HEK293 (cell line): ENCODE measurements around the gene CMTM8.

ENCODE experiments used
- MZF1 ChIP-seq: fragments of 450-650 bp; formaldehyde crosslinking; IDR thresholded peaks from 2 replicates; pipeline ENCODE4 v1.5.1; 2017; ENCODE audit warnings: missing biosample characterization, missing genetic modification characterization, borderline replicate concordance
- SETDB1 ChIP-seq: IDR thresholded peaks from one replicate; pipeline ENCODE4 v1.6.1; 2017; ENCODE audit warnings: mild to moderate bottlenecking, low read length, moderate library complexity, mixed read lengths; ENCODE audit not compliant: insufficient read length
- ZFP3 ChIP-seq: fragments of 450-650 bp; formaldehyde crosslinking; IDR thresholded peaks from 2 replicates; pipeline ENCODE4 v1.5.1; 2016; ENCODE audit warnings: low read depth, missing biosample characterization, missing genetic modification characterization
- ZNF112 ChIP-seq: fragments of 450-650 bp; formaldehyde crosslinking; IDR thresholded peaks from 2 replicates; pipeline ENCODE4 v1.5.0; 2017; ENCODE audit warnings: missing biosample characterization, missing genetic modification characterization
- ZNF155 ChIP-seq: fragments of 450-650 bp; formaldehyde crosslinking; IDR thresholded peaks from 2 replicates; pipeline ENCODE4 v1.5.1; 2016; ENCODE audit warnings: missing biosample characterization, missing genetic modification characterization
- ZNF16 ChIP-seq: fragments of 450-650 bp; formaldehyde crosslinking; IDR thresholded peaks from 2 replicates; pipeline ENCODE4 v1.5.1; 2016; ENCODE audit warnings: low read depth, missing biosample characterization, missing genetic modification characterization
- ZNF24 ChIP-seq: fragments of 450-650 bp; formaldehyde crosslinking; IDR thresholded peaks from 2 replicates; pipeline ENCODE4 v1.5.1; 2016; ENCODE audit warnings: missing biosample characterization, missing genetic modification characterization
- ZNF335 ChIP-seq: fragments of 450-650 bp; formaldehyde crosslinking; conservative IDR thresholded peaks from 2 replicates; pipeline ENCODE4 v1.5.1; 2016; ENCODE audit warnings: missing biosample characterization, missing genetic modification characterization
- ZNF354C ChIP-seq: fragments of 450-650 bp; formaldehyde crosslinking; IDR thresholded peaks from 2 replicates; pipeline ENCODE4 v1.5.1; 2016; ENCODE audit warnings: missing biosample characterization, missing genetic modification characterization, low read depth, borderline replicate concordance
- ZNF521 ChIP-seq: fragments of 450-650 bp; formaldehyde crosslinking; IDR thresholded peaks from 2 replicates; pipeline ENCODE4 v1.5.1; 2017; ENCODE audit warnings: missing biosample characterization, mild to moderate bottlenecking, missing genetic modification characterization
- ZNF530 ChIP-seq: fragments of 450-650 bp; formaldehyde crosslinking; IDR thresholded peaks from 2 replicates; pipeline ENCODE4 v1.5.1; 2016; ENCODE audit warnings: low read depth, missing biosample characterization, missing genetic modification characterization
- ZNF571 ChIP-seq: fragments of 450-650 bp; formaldehyde crosslinking; IDR thresholded peaks from 2 replicates; pipeline ENCODE4 v1.5.0; 2017; ENCODE audit warnings: missing biosample characterization, missing genetic modification characterization
- ZNF76 ChIP-seq: fragments of 450-650 bp; formaldehyde crosslinking; IDR thresholded peaks from 2 replicates; pipeline ENCODE4; 2016; ENCODE audit warnings: low read depth, missing biosample characterization, missing genetic modification characterization, borderline replicate concordance
- ZNF776 ChIP-seq: fragments of 450-650 bp; formaldehyde crosslinking; IDR thresholded peaks from 2 replicates; pipeline ENCODE4 v1.5.0; 2017; ENCODE audit warnings: missing biosample characterization, missing genetic modification characterization, borderline replicate concordance
- ZNF843 ChIP-seq: fragments of 450-650 bp; formaldehyde crosslinking; IDR thresholded peaks from 2 replicates; pipeline ENCODE4 v1.5.1; 2016; ENCODE audit warnings: missing biosample characterization, missing genetic modification characterization
- TF ChIP-seq, protein P1 (sequence below): fragments of 450-650 bp; formaldehyde crosslinking; conservative IDR thresholded peaks from 2 replicates; pipeline ENCODE4 v1.5.1; 2016; ENCODE audit warnings: low read depth, missing biosample characterization, missing genetic modification characterization
- TF ChIP-seq, protein P2 (sequence below): fragments of 450-650 bp; formaldehyde crosslinking; IDR thresholded peaks from 2 replicates; pipeline ENCODE4 v1.5.1; 2016; ENCODE audit warnings: missing biosample characterization, missing genetic modification characterization, borderline replicate concordance
- TF ChIP-seq, protein P3 (sequence below): fragments of 450-650 bp; formaldehyde crosslinking; IDR thresholded peaks from 2 replicates; pipeline ENCODE4 v1.5.1; 2016; ENCODE audit warnings: missing biosample characterization, missing genetic modification characterization
- TF ChIP-seq, protein P4 (sequence below): fragments of 450-650 bp; formaldehyde crosslinking; conservative IDR thresholded peaks from 2 replicates; pipeline ENCODE4 v1.5.1; 2016; ENCODE audit warnings: low read depth, missing biosample characterization, missing genetic modification characterization
- TF ChIP-seq, protein P5 (sequence below): fragments of 450-650 bp; formaldehyde crosslinking; IDR thresholded peaks from 2 replicates; pipeline ENCODE4 v1.5.1; 2016; ENCODE audit warnings: missing biosample characterization, missing genetic modification characterization
- TF ChIP-seq, protein P6 (sequence below): fragments of 450-650 bp; IDR thresholded peaks from 2 replicates; pipeline ENCODE4 v1.5.1; 2018; ENCODE audit warnings: missing biosample characterization, mild to moderate bottlenecking, missing genetic modification characterization

Gene CMTM8

DNA sequence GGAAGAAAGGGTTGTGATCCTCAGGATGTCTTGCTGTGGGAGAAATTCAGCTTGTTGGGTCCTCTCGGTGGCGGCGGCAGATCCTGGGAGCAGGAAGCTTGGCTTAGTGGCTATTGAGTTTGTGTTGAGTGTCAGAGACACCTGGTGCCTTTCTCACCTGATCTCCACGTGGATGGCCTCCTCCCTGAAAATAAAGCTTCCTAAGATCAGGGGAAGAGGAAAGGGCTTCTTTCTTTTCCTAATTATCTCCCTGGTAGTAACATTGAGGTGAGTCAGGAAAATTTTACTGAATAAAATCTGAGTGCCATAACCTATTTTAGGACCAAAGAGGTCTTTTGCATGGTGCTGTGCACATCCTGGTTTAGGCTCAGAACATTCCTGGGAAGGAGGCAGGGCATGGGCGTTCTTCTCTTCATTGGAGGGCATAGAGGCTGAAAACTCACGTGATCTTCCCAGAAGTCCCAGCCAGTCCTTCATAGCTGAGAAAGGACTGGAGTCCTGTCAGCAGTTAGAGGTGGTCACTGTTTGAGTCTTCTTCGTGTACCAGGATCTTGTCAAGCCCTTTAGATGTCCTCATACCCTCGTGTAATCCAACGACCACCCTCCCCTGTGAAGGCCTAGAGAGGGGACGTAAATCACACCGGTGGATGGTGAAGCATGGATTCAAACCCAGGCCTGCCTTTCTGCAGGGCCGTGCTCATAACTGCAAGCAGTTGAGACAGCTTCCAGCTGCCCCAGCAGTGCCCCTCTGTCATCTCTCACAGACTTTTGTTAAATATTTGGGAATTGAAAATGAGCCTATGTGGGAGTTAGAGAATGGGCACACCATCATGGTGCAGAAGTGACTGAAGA is 1.1 kb downstream of the CMTM8 start (continued):
- TF ChIP-seq, protein P1, sequence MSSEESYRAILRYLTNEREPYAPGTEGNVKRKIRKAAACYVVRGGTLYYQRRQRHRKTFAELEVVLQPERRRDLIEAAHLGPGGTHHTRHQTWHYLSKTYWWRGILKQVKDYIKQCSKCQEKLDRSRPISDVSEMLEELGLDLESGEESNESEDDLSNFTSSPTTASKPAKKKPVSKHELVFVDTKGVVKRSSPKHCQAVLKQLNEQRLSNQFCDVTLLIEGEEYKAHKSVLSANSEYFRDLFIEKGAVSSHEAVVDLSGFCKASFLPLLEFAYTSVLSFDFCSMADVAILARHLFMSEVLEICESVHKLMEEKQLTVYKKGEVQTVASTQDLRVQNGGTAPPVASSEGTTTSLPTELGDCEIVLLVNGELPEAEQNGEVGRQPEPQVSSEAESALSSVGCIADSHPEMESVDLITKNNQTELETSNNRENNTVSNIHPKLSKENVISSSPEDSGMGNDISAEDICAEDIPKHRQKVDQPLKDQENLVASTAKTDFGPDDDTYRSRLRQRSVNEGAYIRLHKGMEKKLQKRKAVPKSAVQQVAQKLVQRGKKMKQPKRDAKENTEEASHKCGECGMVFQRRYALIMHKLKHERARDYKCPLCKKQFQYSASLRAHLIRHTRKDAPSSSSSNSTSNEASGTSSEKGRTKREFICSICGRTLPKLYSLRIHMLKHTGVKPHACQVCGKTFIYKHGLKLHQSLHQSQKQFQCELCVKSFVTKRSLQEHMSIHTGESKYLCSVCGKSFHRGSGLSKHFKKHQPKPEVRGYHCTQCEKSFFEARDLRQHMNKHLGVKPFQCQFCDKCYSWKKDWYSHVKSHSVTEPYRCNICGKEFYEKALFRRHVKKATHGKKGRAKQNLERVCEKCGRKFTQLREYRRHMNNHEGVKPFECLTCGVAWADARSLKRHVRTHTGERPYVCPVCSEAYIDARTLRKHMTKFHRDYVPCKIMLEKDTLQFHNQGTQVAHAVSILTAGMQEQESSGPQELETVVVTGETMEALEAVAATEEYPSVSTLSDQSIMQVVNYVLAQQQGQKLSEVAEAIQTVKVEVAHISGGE = no peak
- TF ChIP-seq ZNF24 (tag by site-specific recombination) (no peak), ZNF776 (tag by site-specific recombination) (no peak), ZNF335 (tag by site-specific recombination) (peak; percentile 84; the same call in 1 of the 2 replicates), ZNF76 (tag by site-specific recombination) (peak; percentile 85), ZNF521 (tag by site-specific recombination) (no peak), ZFP3 (no peak), ZNF354C (tag by site-specific recombination) (no peak), SETDB1 (no peak), ZNF843 (tag by site-specific recombination) (no peak), ZNF112 (tag by site-specific recombination) (no peak), MZF1 (no peak), ZNF155 (no peak), ZNF530 (tag by site-specific recombination) (no peak), ZNF571 (tag by site-specific recombination) (no peak), ZNF16 (tag by site-specific recombination) (no peak)
- TF ChIP-seq, protein P2, sequence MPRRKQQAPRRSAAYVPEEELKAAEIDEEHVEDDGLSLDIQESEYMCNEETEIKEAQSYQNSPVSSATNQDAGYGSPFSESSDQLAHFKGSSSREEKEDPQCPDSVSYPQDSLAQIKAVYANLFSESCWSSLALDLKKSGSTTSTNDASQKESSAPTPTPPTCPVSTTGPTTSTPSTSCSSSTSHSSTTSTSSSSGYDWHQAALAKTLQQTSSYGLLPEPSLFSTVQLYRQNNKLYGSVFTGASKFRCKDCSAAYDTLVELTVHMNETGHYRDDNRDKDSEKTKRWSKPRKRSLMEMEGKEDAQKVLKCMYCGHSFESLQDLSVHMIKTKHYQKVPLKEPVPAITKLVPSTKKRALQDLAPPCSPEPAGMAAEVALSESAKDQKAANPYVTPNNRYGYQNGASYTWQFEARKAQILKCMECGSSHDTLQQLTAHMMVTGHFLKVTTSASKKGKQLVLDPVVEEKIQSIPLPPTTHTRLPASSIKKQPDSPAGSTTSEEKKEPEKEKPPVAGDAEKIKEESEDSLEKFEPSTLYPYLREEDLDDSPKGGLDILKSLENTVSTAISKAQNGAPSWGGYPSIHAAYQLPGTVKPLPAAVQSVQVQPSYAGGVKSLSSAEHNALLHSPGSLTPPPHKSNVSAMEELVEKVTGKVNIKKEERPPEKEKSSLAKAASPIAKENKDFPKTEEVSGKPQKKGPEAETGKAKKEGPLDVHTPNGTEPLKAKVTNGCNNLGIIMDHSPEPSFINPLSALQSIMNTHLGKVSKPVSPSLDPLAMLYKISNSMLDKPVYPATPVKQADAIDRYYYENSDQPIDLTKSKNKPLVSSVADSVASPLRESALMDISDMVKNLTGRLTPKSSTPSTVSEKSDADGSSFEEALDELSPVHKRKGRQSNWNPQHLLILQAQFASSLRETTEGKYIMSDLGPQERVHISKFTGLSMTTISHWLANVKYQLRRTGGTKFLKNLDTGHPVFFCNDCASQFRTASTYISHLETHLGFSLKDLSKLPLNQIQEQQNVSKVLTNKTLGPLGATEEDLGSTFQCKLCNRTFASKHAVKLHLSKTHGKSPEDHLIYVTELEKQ (tag by site-specific recombination) = no peak
- TF ChIP-seq, protein P3, sequence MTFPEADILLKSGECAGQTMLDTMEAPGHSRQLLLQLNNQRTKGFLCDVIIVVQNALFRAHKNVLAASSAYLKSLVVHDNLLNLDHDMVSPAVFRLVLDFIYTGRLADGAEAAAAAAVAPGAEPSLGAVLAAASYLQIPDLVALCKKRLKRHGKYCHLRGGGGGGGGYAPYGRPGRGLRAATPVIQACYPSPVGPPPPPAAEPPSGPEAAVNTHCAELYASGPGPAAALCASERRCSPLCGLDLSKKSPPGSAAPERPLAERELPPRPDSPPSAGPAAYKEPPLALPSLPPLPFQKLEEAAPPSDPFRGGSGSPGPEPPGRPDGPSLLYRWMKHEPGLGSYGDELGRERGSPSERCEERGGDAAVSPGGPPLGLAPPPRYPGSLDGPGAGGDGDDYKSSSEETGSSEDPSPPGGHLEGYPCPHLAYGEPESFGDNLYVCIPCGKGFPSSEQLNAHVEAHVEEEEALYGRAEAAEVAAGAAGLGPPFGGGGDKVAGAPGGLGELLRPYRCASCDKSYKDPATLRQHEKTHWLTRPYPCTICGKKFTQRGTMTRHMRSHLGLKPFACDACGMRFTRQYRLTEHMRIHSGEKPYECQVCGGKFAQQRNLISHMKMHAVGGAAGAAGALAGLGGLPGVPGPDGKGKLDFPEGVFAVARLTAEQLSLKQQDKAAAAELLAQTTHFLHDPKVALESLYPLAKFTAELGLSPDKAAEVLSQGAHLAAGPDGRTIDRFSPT = no peak
- TF ChIP-seq, protein P4, sequence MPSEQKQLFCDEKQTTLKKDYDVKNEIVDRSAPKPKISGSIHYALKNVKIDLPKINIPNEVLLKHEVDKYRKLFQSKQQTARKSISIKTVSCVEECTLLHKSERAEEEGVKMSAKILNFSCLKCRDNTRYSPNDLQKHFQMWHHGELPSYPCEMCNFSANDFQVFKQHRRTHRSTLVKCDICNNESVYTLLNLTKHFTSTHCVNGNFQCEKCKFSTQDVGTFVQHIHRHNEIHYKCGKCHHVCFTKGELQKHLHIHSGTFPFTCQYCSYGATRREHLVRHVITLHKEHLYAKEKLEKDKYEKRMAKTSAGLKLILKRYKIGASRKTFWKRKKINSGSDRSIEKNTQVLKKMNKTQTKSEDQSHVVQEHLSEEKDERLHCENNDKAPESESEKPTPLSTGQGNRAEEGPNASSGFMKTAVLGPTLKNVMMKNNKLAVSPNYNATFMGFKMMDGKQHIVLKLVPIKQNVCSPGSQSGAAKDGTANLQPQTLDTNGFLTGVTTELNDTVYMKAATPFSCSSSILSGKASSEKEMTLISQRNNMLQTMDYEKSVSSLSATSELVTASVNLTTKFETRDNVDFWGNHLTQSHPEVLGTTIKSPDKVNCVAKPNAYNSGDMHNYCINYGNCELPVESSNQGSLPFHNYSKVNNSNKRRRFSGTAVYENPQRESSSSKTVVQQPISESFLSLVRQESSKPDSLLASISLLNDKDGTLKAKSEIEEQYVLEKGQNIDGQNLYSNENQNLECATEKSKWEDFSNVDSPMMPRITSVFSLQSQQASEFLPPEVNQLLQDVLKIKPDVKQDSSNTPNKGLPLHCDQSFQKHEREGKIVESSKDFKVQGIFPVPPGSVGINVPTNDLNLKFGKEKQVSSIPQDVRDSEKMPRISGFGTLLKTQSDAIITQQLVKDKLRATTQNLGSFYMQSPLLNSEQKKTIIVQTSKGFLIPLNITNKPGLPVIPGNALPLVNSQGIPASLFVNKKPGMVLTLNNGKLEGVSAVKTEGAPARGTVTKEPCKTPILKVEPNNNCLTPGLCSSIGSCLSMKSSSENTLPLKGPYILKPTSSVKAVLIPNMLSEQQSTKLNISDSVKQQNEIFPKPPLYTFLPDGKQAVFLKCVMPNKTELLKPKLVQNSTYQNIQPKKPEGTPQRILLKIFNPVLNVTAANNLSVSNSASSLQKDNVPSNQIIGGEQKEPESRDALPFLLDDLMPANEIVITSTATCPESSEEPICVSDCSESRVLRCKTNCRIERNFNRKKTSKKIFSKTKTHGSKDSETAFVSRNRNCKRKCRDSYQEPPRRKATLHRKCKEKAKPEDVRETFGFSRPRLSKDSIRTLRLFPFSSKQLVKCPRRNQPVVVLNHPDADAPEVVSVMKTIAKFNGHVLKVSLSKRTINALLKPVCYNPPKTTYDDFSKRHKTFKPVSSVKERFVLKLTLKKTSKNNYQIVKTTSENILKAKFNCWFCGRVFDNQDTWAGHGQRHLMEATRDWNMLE (tag by site-specific recombination) = no peak
- TF ChIP-seq, protein P5, sequence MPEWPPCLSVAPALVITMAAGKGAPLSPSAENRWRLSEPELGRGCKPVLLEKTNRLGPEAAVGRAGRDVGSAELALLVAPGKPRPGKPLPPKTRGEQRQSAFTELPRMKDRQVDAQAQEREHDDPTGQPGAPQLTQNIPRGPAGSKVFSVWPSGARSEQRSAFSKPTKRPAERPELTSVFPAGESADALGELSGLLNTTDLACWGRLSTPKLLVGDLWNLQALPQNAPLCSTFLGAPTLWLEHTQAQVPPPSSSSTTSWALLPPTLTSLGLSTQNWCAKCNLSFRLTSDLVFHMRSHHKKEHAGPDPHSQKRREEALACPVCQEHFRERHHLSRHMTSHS = no peak
- TF ChIP-seq, protein P6, sequence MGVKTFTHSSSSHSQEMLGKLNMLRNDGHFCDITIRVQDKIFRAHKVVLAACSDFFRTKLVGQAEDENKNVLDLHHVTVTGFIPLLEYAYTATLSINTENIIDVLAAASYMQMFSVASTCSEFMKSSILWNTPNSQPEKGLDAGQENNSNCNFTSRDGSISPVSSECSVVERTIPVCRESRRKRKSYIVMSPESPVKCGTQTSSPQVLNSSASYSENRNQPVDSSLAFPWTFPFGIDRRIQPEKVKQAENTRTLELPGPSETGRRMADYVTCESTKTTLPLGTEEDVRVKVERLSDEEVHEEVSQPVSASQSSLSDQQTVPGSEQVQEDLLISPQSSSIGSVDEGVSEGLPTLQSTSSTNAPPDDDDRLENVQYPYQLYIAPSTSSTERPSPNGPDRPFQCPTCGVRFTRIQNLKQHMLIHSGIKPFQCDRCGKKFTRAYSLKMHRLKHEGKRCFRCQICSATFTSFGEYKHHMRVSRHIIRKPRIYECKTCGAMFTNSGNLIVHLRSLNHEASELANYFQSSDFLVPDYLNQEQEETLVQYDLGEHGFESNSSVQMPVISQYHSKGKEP = no peak
